ENCODE results near the gene TRAPPC3. TPM values are rescaled to one million over a fixed set of nuclear protein-coding genes. Genes with fewer than 3 reads are reported as not detected.

Gene TRAPPC3
- total RNA-seq, 1 donor = 94.6 TPM

GRCh38 chr1:36107394-36107793 is 41.9 kb downstream of the TRAPPC3 start:
- TF ChIP-seq, protein P1, sequence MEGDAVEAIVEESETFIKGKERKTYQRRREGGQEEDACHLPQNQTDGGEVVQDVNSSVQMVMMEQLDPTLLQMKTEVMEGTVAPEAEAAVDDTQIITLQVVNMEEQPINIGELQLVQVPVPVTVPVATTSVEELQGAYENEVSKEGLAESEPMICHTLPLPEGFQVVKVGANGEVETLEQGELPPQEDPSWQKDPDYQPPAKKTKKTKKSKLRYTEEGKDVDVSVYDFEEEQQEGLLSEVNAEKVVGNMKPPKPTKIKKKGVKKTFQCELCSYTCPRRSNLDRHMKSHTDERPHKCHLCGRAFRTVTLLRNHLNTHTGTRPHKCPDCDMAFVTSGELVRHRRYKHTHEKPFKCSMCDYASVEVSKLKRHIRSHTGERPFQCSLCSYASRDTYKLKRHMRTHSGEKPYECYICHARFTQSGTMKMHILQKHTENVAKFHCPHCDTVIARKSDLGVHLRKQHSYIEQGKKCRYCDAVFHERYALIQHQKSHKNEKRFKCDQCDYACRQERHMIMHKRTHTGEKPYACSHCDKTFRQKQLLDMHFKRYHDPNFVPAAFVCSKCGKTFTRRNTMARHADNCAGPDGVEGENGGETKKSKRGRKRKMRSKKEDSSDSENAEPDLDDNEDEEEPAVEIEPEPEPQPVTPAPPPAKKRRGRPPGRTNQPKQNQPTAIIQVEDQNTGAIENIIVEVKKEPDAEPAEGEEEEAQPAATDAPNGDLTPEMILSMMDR (IDR thresholded peaks at IDR 0.05; ENCODE audit: insufficient read depth, low read depth, low read length) = no peak
- DNase-seq (ENCODE audit: low read depth) = no peak
- no peak overlapping the region for H3K4me3 ChIP-seq (ENCODE audit: low read depth, low read length)

GRCh38 chr1:36106269-36106668 is 43.0 kb downstream of the TRAPPC3 start:
- TF ChIP-seq, protein P1 (IDR thresholded peaks at IDR 0.05; ENCODE audit: insufficient read depth, low read depth, low read length) = no peak

GRCh38 chr1:36101546-36101945 is 47.7 kb downstream of the TRAPPC3 start:
- no peak overlapping the region for H3K4me3 ChIP-seq (ENCODE audit: low read depth, low read length)
- TF ChIP-seq, protein P1 (IDR thresholded peaks at IDR 0.05; ENCODE audit: insufficient read depth, low read depth, low read length) = no peak
- no peak for DNase-seq (ENCODE audit: low read depth)

More at GRCh38 chr1:36106269-36106668, 43.0 kb downstream of the TRAPPC3 start:
- no peak overlapping the region for H3K4me3 ChIP-seq (ENCODE audit: low read depth, low read length)
- DNase-seq (ENCODE audit: low read depth) = no peak

GRCh38 chr1:36100376-36100775 is 48.9 kb downstream of the TRAPPC3 start:
- H3K4me3 ChIP-seq (ENCODE audit: low read depth, low read length) = no peak overlapping the region
- DNase-seq (ENCODE audit: low read depth) = no peak
- TF ChIP-seq, protein P1 (IDR thresholded peaks at IDR 0.05; ENCODE audit: insufficient read depth, low read depth, low read length) = no peak

DNA sequence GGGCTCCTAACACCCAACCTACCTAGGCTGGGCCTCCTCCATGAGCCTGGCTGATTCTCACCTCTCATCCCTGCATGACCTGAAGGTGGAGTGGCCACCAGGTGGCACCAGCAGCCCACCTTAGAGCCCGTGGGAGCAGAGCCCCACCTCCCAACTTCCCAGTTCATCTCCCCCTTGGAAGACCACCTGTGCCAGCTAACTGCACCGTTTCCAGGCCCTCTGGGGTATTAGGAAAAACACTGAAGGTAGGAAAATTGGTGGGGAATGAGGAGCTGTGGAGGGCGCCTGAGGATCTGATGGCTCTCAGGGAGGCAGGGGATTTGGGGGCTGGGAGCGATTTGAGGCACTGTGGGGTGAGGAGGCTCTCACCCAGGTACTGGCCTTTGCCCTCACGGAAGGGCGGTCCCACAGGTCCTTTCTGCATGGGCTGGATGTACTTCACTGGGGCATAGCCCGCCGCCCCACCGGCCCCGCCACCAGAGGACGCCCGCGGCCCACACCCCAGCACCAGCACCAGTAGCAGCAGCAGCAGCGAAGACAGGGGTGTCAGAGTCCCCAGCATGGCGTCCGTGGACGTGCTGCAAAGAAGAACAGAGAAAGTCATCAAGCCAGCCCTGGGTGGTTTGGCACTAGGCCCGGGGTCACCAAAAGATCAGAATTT is 49.5 kb downstream of the TRAPPC3 start:
- H3K4me3 ChIP-seq (ENCODE audit: low read depth, low read length) = no peak overlapping the region
- peak; percentile 71 for DNase-seq (ENCODE audit: low read depth)

DNA sequence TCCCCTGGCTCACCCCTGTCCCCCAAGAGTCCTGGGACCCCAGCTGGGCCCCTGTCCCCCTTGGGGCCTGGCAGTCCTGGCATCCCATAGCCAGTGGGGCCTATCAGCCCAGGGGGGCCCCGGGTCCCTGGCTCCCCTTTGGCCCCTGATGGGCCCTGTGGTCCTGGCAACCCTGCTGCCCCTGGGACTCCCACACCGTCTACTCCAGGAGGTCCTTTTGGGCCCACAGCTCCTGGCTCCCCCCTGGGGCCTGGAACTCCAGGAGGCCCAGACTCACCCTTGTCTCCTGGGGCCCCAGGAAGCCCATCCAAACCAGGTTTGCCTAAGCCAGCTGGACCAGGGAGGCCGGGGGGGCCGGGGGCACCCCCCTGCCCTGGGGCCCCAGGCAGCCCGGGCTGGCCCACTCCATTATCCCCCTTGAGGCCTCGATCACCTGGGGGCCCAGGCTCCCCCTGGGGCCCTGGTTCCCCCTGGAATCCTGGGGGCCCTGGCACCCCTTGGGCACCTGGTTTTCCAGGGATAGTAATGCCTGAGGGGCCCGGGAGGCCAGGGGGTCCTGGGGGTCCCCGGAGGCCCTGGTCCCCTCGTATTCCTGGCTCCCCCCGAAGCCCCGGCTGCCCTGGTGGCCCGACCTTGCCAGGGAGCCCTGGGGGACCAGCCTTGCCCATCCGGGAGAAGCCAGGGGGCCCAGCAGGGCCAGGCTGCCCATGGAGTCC is 50.5 kb downstream of the TRAPPC3 start:
- TF ChIP-seq, protein P1 (IDR thresholded peaks at IDR 0.05; ENCODE audit: insufficient read depth, low read depth, low read length) = no peak
- no peak overlapping the region for H3K4me3 ChIP-seq (ENCODE audit: low read depth, low read length)
- no peak for DNase-seq (ENCODE audit: low read depth)

More for the DNA sequence above, 49.5 kb downstream of the TRAPPC3 start:
- TF ChIP-seq, protein P1 (IDR thresholded peaks at IDR 0.05; ENCODE audit: insufficient read depth, low read depth, low read length) = peak; percentile 87
